Posterior vena cava (tissue), 2 donors: ENCODE data around the gene STK32C. TPM values are rescaled to one million over a fixed set of nuclear protein-coding genes. Genes with fewer than 3 reads are reported as not detected.
"Not testable (repeated sequence)": the region's sequence is repeated elsewhere in the genome, so short reads cannot be mapped to it uniquely, and the experiment has no call there.

Experiments
- DNase-seq: peaks from one replicate; pipeline ENCODE4 v3.0.0-alpha.2; 2020; ENCODE audit warnings: low spot score
- intact Hi-C, 2 donors: fragments of 100-400 bp; cut with DNase I; formaldehyde crosslinking; loops; one replicate each; pipeline versions ENCODE4 v1.14.1 to v1.14.2; 2022 to 2023
- total RNA-seq, 2 donors: library from RNA; stranded (reverse); fragmentation: NEBNext Ultra II Directional; extraction: Animal tissue kit (Norgen Biotek cat#: 25700); gene quantifications; one replicate each; pipeline ENCODE4 v1.2.1, GENCODE V29; 2021
- donor health status: DM: yes; HTN: yes; CAD: no.
- donor health status: DM: yes; HTN: yes; CAD: no.

Gene STK32C
- total RNA-seq, 2 donors from 2014 or later = 6.3 to 9.7 TPM

- intact Hi-C loops = no loop called here
- DNase-seq = no peak
Measured at GRCh38 chr10:132342553-132342952, 34.8 kb upstream of the STK32C start.

GRCh38 chr10:132341781-132342180, 34.0 kb upstream of the STK32C start:
- DNase-seq = no peak
- intact Hi-C loops = no loop called here

GRCh38 chr10:132341017-132341416, 33.3 kb upstream of the STK32C start:
- DNase-seq = no peak
- intact Hi-C loops = no loop called here

- DNase-seq = no peak
- intact Hi-C loops = no loop called here
Measured at GRCh38 chr10:132339276-132339675, 31.5 kb upstream of the STK32C start.

- intact Hi-C loops = no loop called here
- no peak for DNase-seq
Measured at GRCh38 chr10:132338876-132339275, 31.1 kb upstream of the STK32C start.

- DNase-seq, intact Hi-C loops: not testable (repeated sequence)
Measured at GRCh38 chr10:132337854-132338253, 30.1 kb upstream of the STK32C start.

- DNase-seq = no peak
- intact Hi-C loops = no loop called here
Measured at GRCh38 chr10:132336919-132337407, 29.2 kb upstream of the STK32C start.

- no peak for DNase-seq
- intact Hi-C loops = no loop called here
Measured at GRCh38 chr10:132336064-132336746, 28.5 kb upstream of the STK32C start.

GRCh38 chr10:132335189-132336063, 27.7 kb upstream of the STK32C start:
- intact Hi-C loops = no loop called here
- no peak for DNase-seq

- intact Hi-C loops = no loop called here
- no peak for DNase-seq
Measured at GRCh38 chr10:132334631-132335188, 27.0 kb upstream of the STK32C start.

GRCh38 chr10:132333386-132333785, 25.6 kb upstream of the STK32C start:
- intact Hi-C loops = no loop called here
- no peak for DNase-seq

GRCh38 chr10:132332433-132332754, 24.6 kb upstream of the STK32C start:
- no peak for DNase-seq
- intact Hi-C loops = no loop called here

GRCh38 chr10:132331601-132332432, 24.1 kb upstream of the STK32C start, which contains the start of gene LRRC27:
TSS of gene LRRC27 (plus strand) at chr10:132332193. CDS start at chr10:132333525, 1,332 bp downstream.
- intact Hi-C loops = no loop called here

GRCh38 chr10:132330486-132330833, 22.7 kb upstream of the STK32C start:
- intact Hi-C loops = no loop called here
- DNase-seq = no peak

More at GRCh38 chr10:132331601-132332432, 24.1 kb upstream of the STK32C start, which contains the start of gene LRRC27:
- DNase-seq = peak; percentile 100

- DNase-seq = no peak
- intact Hi-C loops = no loop called here
Measured at GRCh38 chr10:132329565-132330485, 22.1 kb upstream of the STK32C start.

GRCh38 chr10:132328738-132329137, 21.0 kb upstream of the STK32C start:
- intact Hi-C loops = no loop called here
- no peak for DNase-seq

GRCh38 chr10:132328106-132328505, 20.4 kb upstream of the STK32C start:
- intact Hi-C loops = no loop called here
- DNase-seq = no peak

- intact Hi-C loops = no loop called here
- DNase-seq = no peak
Measured at GRCh38 chr10:132326925-132327324, 19.2 kb upstream of the STK32C start.
